NCI-H128 (cell line): ENCODE results near the gene ELAVL4.

ENCODE experiments used
- DNase-seq: peaks from one replicate; lab custom pipeline; 2025; ENCODE audit not compliant: unreplicated experiment; lab: John Stamatoyannopoulos, UW

Gene ELAVL4

GRCh38 chr1:50108497-50109059 is at the start of gene ELAVL4:
ELAVL4 (plus strand) TSS chr1:50108920; CDS start chr1:50109190, 270 bp downstream.
- peak; percentile 40 for DNase-seq

- no peak for DNase-seq
Observed at GRCh38 chr1:50060279-50060678, 48.4 kb upstream of the ELAVL4 start.

- DNase-seq, result peak; percentile 14
Observed at GRCh38 chr1:50066806-50067205, 41.9 kb upstream of the ELAVL4 start.

GRCh38 chr1:50074931-50075330 is 33.8 kb upstream of the ELAVL4 start:
- DNase-seq, result no peak

GRCh38 chr1:50077273-50077672 is 31.4 kb upstream of the ELAVL4 start:
- DNase-seq, result no peak

- peak; percentile 58 for DNase-seq
Observed at GRCh38 chr1:50080904-50081586, 27.7 kb upstream of the ELAVL4 start.

GRCh38 chr1:50084389-50084788 is 24.3 kb upstream of the ELAVL4 start:
- DNase-seq, result no peak

- peak; percentile 25 for DNase-seq
Observed at GRCh38 chr1:50091068-50091467, 17.7 kb upstream of the ELAVL4 start.

- DNase-seq, result no peak
Observed at GRCh38 chr1:50095716-50096115, 13.0 kb upstream of the ELAVL4 start.

- no peak for DNase-seq
Observed at GRCh38 chr1:50097021-50097679, 11.6 kb upstream of the ELAVL4 start.

GRCh38 chr1:50097791-50098190 is 10.9 kb upstream of the ELAVL4 start:
- no peak for DNase-seq

GRCh38 chr1:50098591-50099021 is 10.1 kb upstream of the ELAVL4 start:
- DNase-seq, result no peak

GRCh38 chr1:50099654-50100053 is 9.1 kb upstream of the ELAVL4 start:
- no peak for DNase-seq

GRCh38 chr1:50103615-50104081 is 5.1 kb upstream of the ELAVL4 start:
- DNase-seq, result no peak

- no peak for DNase-seq
Observed at GRCh38 chr1:50105433-50105832, 3.3 kb upstream of the ELAVL4 start.

- no peak for DNase-seq
Observed at GRCh38 chr1:50106095-50106761, 2.5 kb upstream of the ELAVL4 start.

- no peak for DNase-seq
Observed at GRCh38 chr1:50109116-50109515, 396 bp downstream of the ELAVL4 start.

- peak; percentile 66 for DNase-seq
Observed at GRCh38 chr1:50109647-50110075, 941 bp downstream of the ELAVL4 start.

- no peak for DNase-seq
Observed at GRCh38 chr1:50110151-50110550, 1.4 kb downstream of the ELAVL4 start.

GRCh38 chr1:50110656-50111055 is 1.9 kb downstream of the ELAVL4 start:
- peak; percentile 91 for DNase-seq

- no peak for DNase-seq
Observed at GRCh38 chr1:50111503-50111902, 2.8 kb downstream of the ELAVL4 start.

- DNase-seq, result no peak
Observed at GRCh38 chr1:50112193-50112592, 3.5 kb downstream of the ELAVL4 start.
